ENCODE measurements around the gene ALAS2.
"Not testable (repeated sequence)": the region's sequence is repeated elsewhere in the genome, so short reads cannot be mapped to it uniquely, and the experiment has no call there.

The ALAS2 gene

GRCh38 chrX:54983306-54983705, 47.5 kb downstream of the ALAS2 start:
- H3K9me3 Mint-ChIP-seq; H3K36me3 Mint-ChIP-seq; DNase-seq (ENCODE audit: low spot score in 2 of 2); H3K27ac Mint-ChIP-seq; H3K4me1 Mint-ChIP-seq; ATAC-seq; H3K4me3 Mint-ChIP-seq: not testable (repeated sequence)

- ATAC-seq = no peak
- DNase-seq (ENCODE audit: low spot score in 2 of 2) = no peak
- Mint-ChIP-seq H3K27ac (no peak overlapping the region), H3K4me1 (no peaks in the 10 kb centered on the region), H3K36me3 (no peaks in the 10 kb centered on the region), H3K4me3 (no peak overlapping the region), H3K9me3 (no peaks in the 10 kb centered on the region)
Measured at GRCh38 chrX:54980334-54980733, 50.4 kb downstream of the ALAS2 start.

- Mint-ChIP-seq H3K4me3 (no peak overlapping the region), H3K27ac (no peak overlapping the region), H3K36me3 (no peaks in the 10 kb centered on the region), H3K9me3 (no peaks in the 10 kb centered on the region), H3K4me1 (no peaks in the 10 kb centered on the region)
- ATAC-seq (no peak), DNase-seq (ENCODE audit: low spot score in 2 of 2) (no peak)
Measured at GRCh38 chrX:54979432-54979831, 51.3 kb downstream of the ALAS2 start.

- DNase-seq (ENCODE audit: low spot score in 2 of 2) (no peak), ATAC-seq (no peak)
- Mint-ChIP-seq H3K27ac (no peak overlapping the region), H3K4me1 (no peaks in the 10 kb centered on the region), H3K4me3 (no peak overlapping the region), H3K36me3 (no peaks in the 10 kb centered on the region), H3K9me3 (no peaks in the 10 kb centered on the region)
Measured at GRCh38 chrX:54978448-54978847, 52.3 kb downstream of the ALAS2 start.

- no peak for DNase-seq (ENCODE audit: low spot score in 2 of 2)
- H3K9me3 Mint-ChIP-seq = no peaks in the 10 kb centered on the region
- no peaks in the 10 kb centered on the region for H3K4me1 Mint-ChIP-seq
- ATAC-seq = no peak
- H3K4me3 Mint-ChIP-seq = no peak overlapping the region
- H3K36me3 Mint-ChIP-seq = no peaks in the 10 kb centered on the region
- H3K27ac Mint-ChIP-seq = no peak overlapping the region
Measured at GRCh38 chrX:54977387-54977786, 53.4 kb downstream of the ALAS2 start.

- ATAC-seq (no peak), DNase-seq (ENCODE audit: low spot score in 2 of 2) (no peak)
- H3K36me3 Mint-ChIP-seq = no peaks in the 10 kb centered on the region
- H3K27ac Mint-ChIP-seq = no peak overlapping the region
- H3K4me1 Mint-ChIP-seq = peaks cover 8% of the 10 kb centered on the region
- no peaks in the 10 kb centered on the region for H3K9me3 Mint-ChIP-seq
- no peak overlapping the region for H3K4me3 Mint-ChIP-seq
Measured at GRCh38 chrX:54964766-54965497, 65.8 kb downstream of the ALAS2 start.

GRCh38 chrX:54961750-54962149, 69.0 kb downstream of the ALAS2 start:
- H3K4me1 Mint-ChIP-seq = peaks cover 8% of the 10 kb centered on the region
- no peak overlapping the region for H3K4me3 Mint-ChIP-seq
- H3K36me3 Mint-ChIP-seq = no peaks in the 10 kb centered on the region
- no peaks in the 10 kb centered on the region for H3K9me3 Mint-ChIP-seq
- no peak for DNase-seq (ENCODE audit: low spot score in 2 of 2)
- no peak overlapping the region for H3K27ac Mint-ChIP-seq
- no peak for ATAC-seq
